CD14-positive monocyte (primary cell): Measurements from ENCODE around the gene MYO1D. TPM values are rescaled to one million over a fixed set of nuclear protein-coding genes. Genes with fewer than 3 reads are reported as not detected.

Experiments
- DNase-seq, 3 donors: peaks; one replicate each; pipeline ENCODE4 v3.0.0-alpha.2; 2011 to 2022
- H2AFZ ChIP-seq: 2 replicates; pipeline ENCODE4 v1.6.0; 2012; ENCODE audit warnings: mild to moderate bottlenecking, low read depth, low read length, inconsistent platforms; ENCODE audit not compliant: insufficient read depth, poor library complexity, severe bottlenecking
- H3K27ac ChIP-seq, 2 donors: 1 replicate in 1 of 2; 2 replicates in 1 of 2; pipeline ENCODE4 v1.5.1; 2012 to 2013; ENCODE audit warnings: low read length in 2 of 2, control low read depth in 1 of 2, inconsistent platforms in 1 of 2, low read depth in 1 of 2, mild to moderate bottlenecking in 1 of 2
- H3K27me3 ChIP-seq, 2 donors: one replicate each; pipeline versions ENCODE4 v1.6.0 to v1.6.1; 2011 to 2013; ENCODE audit warnings: low read length in 2 of 2; ENCODE audit not compliant: control insufficient read depth in 2 of 2, insufficient read depth in 2 of 2
- H3K36me3 ChIP-seq, 2 donors: replicated peaks in 1 of 2; 1 replicate in 1 of 2; 2 replicates in 1 of 2; pipeline versions ENCODE4 v1.5.1 to v1.6.1; 2012 to 2013; ENCODE audit warnings: low read length in 2 of 2, control low read depth in 1 of 2, inconsistent platforms in 1 of 2, mild to moderate bottlenecking in 1 of 2; ENCODE audit not compliant: insufficient read depth in 2 of 2, control insufficient read depth in 1 of 2
- H3K4me1 ChIP-seq, 2 donors: 1 replicate in 1 of 2; 2 replicates in 1 of 2; pipeline versions ENCODE4 v1.5.1 to v1.6.1; 2012 to 2013; ENCODE audit warnings: low read length in 2 of 2, control low read depth in 1 of 2, inconsistent platforms in 1 of 2, mild to moderate bottlenecking in 1 of 2, moderate library complexity in 1 of 2; ENCODE audit not compliant: insufficient read depth in 2 of 2, control insufficient read depth in 1 of 2
- H3K4me2 ChIP-seq: replicated peaks from 2 replicates; pipeline ENCODE3; 2012; ENCODE audit warnings: low read length, moderate library complexity, mild to moderate bottlenecking; ENCODE audit not compliant: poor library complexity, severe bottlenecking; ENCODE audit errors: extremely low read depth
- H3K4me3 ChIP-seq, 3 experiments: fragments of 200-600 bp in 1 of 3; sonication (generic) in 1 of 3; replicated peaks in 1 of 3; 1 replicate in 2 of 3; 2 replicates in 1 of 3; pipeline ENCODE4 v1.5.1; 2011 to 2013; ENCODE audit warnings: low read length in 3 of 3, mild to moderate bottlenecking in 3 of 3, control low read depth in 2 of 3, low read depth in 2 of 3, inconsistent platforms in 1 of 3, moderate library complexity in 1 of 3
- H3K79me2 ChIP-seq: 2 replicates; pipeline ENCODE4 v1.6.0; 2012; ENCODE audit warnings: mild to moderate bottlenecking, control low read depth, inconsistent platforms, low read length, moderate library complexity; ENCODE audit not compliant: insufficient read depth
- H3K9ac ChIP-seq: 2 replicates; pipeline ENCODE4 v1.6.0; 2017; ENCODE audit warnings: low read length, mild to moderate bottlenecking; ENCODE audit not compliant: insufficient read depth, poor library complexity, severe bottlenecking
- H3K9me3 ChIP-seq, 2 donors: replicated peaks in 1 of 2; 1 replicate in 1 of 2; 2 replicates in 1 of 2; pipeline versions ENCODE4 v1.5.1 to v1.6.1; 2012 to 2013; ENCODE audit warnings: low read length in 2 of 2, control low read depth in 1 of 2; ENCODE audit not compliant: control insufficient read depth in 1 of 2, insufficient read depth in 1 of 2
- H4K20me1 ChIP-seq: 2 replicates; pipeline ENCODE4 v1.6.0; 2012; ENCODE audit warnings: mild to moderate bottlenecking, low read length, control low read depth, moderate library complexity; ENCODE audit not compliant: insufficient read depth
- H3K27ac Mint-ChIP-seq, 7 donors: one replicate each; pipeline ENCODE4 v1.8.0; 2020; ENCODE audit warnings: mild to moderate bottlenecking in 7 of 7, mixed read lengths in 7 of 7, moderate library complexity in 6 of 7, inconsistent platforms in 2 of 7
- H3K27me3 Mint-ChIP-seq, 3 donors: one replicate each; pipeline ENCODE4 v1.8.0; 2021 to 2022; ENCODE audit warnings: low read depth in 3 of 3, mild to moderate bottlenecking in 3 of 3, mixed read lengths in 3 of 3, moderate library complexity in 3 of 3, inconsistent platforms in 1 of 3
- H3K36me3 Mint-ChIP-seq, 2 donors: one replicate each; pipeline ENCODE4 v1.8.0; 2020; ENCODE audit warnings: mixed read lengths in 2 of 2, inconsistent platforms in 1 of 2, mild to moderate bottlenecking in 1 of 2
- H3K4me1 Mint-ChIP-seq: one replicate; pipeline ENCODE4 v1.8.0; 2020; ENCODE audit warnings: mild to moderate bottlenecking, mixed read lengths
- H3K4me3 Mint-ChIP-seq, 2 donors: one replicate each; pipeline ENCODE4 v1.8.0; 2020; ENCODE audit warnings: mild to moderate bottlenecking in 2 of 2, mixed read lengths in 2 of 2, moderate library complexity in 1 of 2
- H3K9me3 Mint-ChIP-seq, 7 donors: one replicate each; pipeline ENCODE4 v1.8.0; 2020 to 2022; ENCODE audit warnings: mixed read lengths in 7 of 7, mild to moderate bottlenecking in 6 of 7, moderate library complexity in 6 of 7, inconsistent platforms in 2 of 7
- whole genome bisulfite sequencing: methylation state at CpG from one replicate; pipeline ENCODE4 v1.1.5; 2013; ENCODE audit warnings: missing lambda C conversion rate; ENCODE audit not compliant: insufficient coverage; 5-methylcytosine and 5-hydroxymethylcytosine counted together
- intact Hi-C, 2 donors: fragments of 100-400 bp; cut with micrococcal nuclease; formaldehyde crosslinking; loops; one replicate each; pipeline versions ENCODE4 v1.15.0 to v1.15.1; 2023
- polyA plus RNA-seq, 3 donors: library from polyadenylated mRNA; depleted of rRNA in 1 of 3; unstranded in 2 of 3; stranded (reverse) in 1 of 3; fragments of 300-500 nt in 2 of 3; fragments of >200 nt in 1 of 3; fragmentation: Illumina TruSeq in 2 of 3; gene quantifications; 1 replicate in 2 of 3; 2 replicates in 1 of 3; pipeline ENCODE4 v1.2.3, GENCODE V29; 2012 to 2021
- TF ChIP-seq, protein P1 (sequence below): fragments of 200-600 bp; IDR thresholded peaks from one replicate; pipeline ENCODE4 v1.8.0; 2022; ENCODE audit warnings: antibody characterized with exemption, mild to moderate bottlenecking

Gene MYO1D
- polyA plus RNA-seq, 3 donors, result 0.22 to 0.39 (median 0.26) TPM

DNA sequence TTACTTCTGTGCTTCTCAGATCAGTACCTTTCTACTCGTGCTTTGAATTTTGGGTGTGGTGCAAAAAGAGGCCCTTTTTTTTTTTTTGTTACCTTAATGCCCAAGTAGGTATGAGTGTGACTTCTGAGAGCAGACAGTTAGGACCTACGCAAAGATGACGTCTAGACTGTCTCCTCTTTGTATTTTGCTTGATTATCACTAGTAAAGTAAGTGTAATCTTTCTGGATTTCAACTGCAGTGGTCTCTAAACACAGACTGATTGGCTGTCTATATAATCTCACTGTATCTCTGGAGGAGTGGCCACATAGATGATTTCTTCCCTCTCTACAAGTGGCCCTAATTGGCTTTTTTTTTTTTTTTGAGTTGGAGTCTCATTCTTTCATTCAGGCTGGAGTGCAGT is 401.7 kb downstream of the MYO1D start:
- Histone ChIP-seq H3K4me3 (no peak overlapping the region), H3K79me2 (no peaks in the 10 kb centered on the region), H3K27me3 (no peaks in the 10 kb centered on the region), H3K9me3 (no peaks in the 10 kb centered on the region), H3K4me1 (peaks cover 0 to 5% of the 10 kb centered on the region in 2 donors), H3K36me3 (peaks cover 91 to 99% of the 10 kb centered on the region in 2 donors), H3K9ac (no peak overlapping the region), H4K20me1 (peaks cover 8% of the 10 kb centered on the region), H2AFZ (no peak overlapping the region), H3K27ac (no peak overlapping the region), H3K4me2 (no peak overlapping the region)
- WGBS, result 100% methylated on average over 1 of the region's 3 CpGs
- H3K4me1 Mint-ChIP-seq, result no peaks in the 10 kb centered on the region
- TF ChIP-seq, protein P1, sequence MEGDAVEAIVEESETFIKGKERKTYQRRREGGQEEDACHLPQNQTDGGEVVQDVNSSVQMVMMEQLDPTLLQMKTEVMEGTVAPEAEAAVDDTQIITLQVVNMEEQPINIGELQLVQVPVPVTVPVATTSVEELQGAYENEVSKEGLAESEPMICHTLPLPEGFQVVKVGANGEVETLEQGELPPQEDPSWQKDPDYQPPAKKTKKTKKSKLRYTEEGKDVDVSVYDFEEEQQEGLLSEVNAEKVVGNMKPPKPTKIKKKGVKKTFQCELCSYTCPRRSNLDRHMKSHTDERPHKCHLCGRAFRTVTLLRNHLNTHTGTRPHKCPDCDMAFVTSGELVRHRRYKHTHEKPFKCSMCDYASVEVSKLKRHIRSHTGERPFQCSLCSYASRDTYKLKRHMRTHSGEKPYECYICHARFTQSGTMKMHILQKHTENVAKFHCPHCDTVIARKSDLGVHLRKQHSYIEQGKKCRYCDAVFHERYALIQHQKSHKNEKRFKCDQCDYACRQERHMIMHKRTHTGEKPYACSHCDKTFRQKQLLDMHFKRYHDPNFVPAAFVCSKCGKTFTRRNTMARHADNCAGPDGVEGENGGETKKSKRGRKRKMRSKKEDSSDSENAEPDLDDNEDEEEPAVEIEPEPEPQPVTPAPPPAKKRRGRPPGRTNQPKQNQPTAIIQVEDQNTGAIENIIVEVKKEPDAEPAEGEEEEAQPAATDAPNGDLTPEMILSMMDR, result no peak
- no peak for DNase-seq
- H3K9me3 Mint-ChIP-seq, result peaks cover 0 to 4% (median 0%) of the 10 kb centered on the region in 7 donors
- H3K27me3 Mint-ChIP-seq, result no peaks in the 10 kb centered on the region
- H3K27ac Mint-ChIP-seq, result no peak overlapping the region
- peaks cover 85 to 96% of the 10 kb centered on the region in 2 donors for H3K36me3 Mint-ChIP-seq
- no peak overlapping the region for H3K4me3 Mint-ChIP-seq
- intact Hi-C loops, result no loop called here

DNA sequence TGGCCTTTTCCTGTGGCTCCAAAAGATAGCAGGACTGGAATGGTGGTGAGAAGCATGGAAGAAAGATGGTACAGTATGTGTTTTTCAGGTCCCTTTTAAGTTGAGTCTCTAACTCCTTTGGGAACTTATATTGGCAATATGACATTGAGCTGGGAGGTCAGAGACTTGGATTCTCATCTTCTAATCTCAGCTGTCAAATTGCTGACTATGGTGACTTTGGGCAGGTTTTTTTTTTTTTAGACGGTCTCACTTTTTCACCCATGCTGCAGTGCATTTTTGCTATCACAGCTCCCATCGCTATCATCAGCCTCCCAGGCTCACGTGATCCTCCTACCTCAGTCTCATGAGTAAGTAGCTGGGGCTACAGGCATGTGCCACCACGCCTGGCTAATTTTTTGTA is 405.3 kb downstream of the MYO1D start:
- no peaks in the 10 kb centered on the region for H3K27me3 ChIP-seq
- no peak overlapping the region for H3K4me3 ChIP-seq
- peaks cover 84 to 96% of the 10 kb centered on the region in 2 donors for H3K36me3 Mint-ChIP-seq
- TF ChIP-seq, protein P1, result no peak
- intact Hi-C loops, result no loop called here
- H3K4me2 ChIP-seq, result no peak overlapping the region
- WGBS, result no CpG with 5 or more reads among the region's 4 CpGs
- no peak for DNase-seq
- H3K4me1 Mint-ChIP-seq, result no peaks in the 10 kb centered on the region
- H3K79me2 ChIP-seq, result no peaks in the 10 kb centered on the region
- peaks cover 83 to 99% of the 10 kb centered on the region in 2 donors for H3K36me3 ChIP-seq
- peaks cover 0 to 4% (median 0%) of the 10 kb centered on the region in 7 donors for H3K9me3 Mint-ChIP-seq
- H3K9me3 ChIP-seq, result no peaks in the 10 kb centered on the region
- no peaks in the 10 kb centered on the region for H3K27me3 Mint-ChIP-seq
- no peak overlapping the region for H3K27ac ChIP-seq
- no peak overlapping the region for H3K9ac ChIP-seq
- no peak overlapping the region for H2AFZ ChIP-seq
- peaks cover 8% of the 10 kb centered on the region for H4K20me1 ChIP-seq
- H3K4me3 Mint-ChIP-seq, result no peak overlapping the region
- peaks cover 0 to 5% of the 10 kb centered on the region in 2 donors for H3K4me1 ChIP-seq
- H3K27ac Mint-ChIP-seq, result peak overlapping the region in 1 of 7 donors; percentile 43
